Pons (tissue), 1 donor: Measurements from ENCODE around the gene RIN2.
"Not testable (repeated sequence)": the region's sequence is repeated elsewhere in the genome, so short reads cannot be mapped to it uniquely, and the experiment has no call there.

Experiments used
- DNase-seq: peaks from one replicate; pipeline ENCODE4 v3.0.0-alpha.2; 2016; ENCODE audit warnings: low spot score

Gene RIN2

GRCh38 chr20:19787366-19787765 is 29.3 kb downstream of the RIN2 start:
- no peak for DNase-seq

GRCh38 chr20:19789009-19789408 is 31.0 kb downstream of the RIN2 start:
- no peak for DNase-seq

GRCh38 chr20:19789446-19789845 is 31.4 kb downstream of the RIN2 start:
- no peak for DNase-seq

GRCh38 chr20:19791887-19792286 is 33.8 kb downstream of the RIN2 start:
- DNase-seq: no peak

DNA sequence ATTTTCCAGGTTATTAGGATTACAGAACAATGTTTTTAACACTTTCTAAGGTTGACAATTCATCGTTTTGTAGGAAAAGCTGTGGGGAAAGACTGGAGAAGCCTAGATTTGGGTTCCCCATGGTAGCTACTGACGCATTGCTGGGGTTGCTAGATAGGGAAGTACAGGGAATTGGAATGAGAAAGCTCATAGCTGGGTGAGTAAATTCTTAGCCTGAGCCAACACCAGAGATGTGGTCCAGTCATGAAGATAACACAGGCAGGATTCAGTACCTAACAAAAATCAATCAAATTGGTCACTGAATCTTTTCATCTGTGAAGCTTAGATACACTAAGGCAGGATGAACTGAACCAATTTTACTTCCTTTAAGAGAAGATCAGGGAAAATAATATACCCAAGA is 35.7 kb downstream of the RIN2 start:
- no peak for DNase-seq

GRCh38 chr20:19794941-19795340 is 36.9 kb downstream of the RIN2 start:
- DNase-seq: no peak

- no peak for DNase-seq
Observed at GRCh38 chr20:19799325-19799724, 41.3 kb downstream of the RIN2 start.

GRCh38 chr20:19802099-19802491 is 44.0 kb downstream of the RIN2 start:
- DNase-seq: no peak

DNA sequence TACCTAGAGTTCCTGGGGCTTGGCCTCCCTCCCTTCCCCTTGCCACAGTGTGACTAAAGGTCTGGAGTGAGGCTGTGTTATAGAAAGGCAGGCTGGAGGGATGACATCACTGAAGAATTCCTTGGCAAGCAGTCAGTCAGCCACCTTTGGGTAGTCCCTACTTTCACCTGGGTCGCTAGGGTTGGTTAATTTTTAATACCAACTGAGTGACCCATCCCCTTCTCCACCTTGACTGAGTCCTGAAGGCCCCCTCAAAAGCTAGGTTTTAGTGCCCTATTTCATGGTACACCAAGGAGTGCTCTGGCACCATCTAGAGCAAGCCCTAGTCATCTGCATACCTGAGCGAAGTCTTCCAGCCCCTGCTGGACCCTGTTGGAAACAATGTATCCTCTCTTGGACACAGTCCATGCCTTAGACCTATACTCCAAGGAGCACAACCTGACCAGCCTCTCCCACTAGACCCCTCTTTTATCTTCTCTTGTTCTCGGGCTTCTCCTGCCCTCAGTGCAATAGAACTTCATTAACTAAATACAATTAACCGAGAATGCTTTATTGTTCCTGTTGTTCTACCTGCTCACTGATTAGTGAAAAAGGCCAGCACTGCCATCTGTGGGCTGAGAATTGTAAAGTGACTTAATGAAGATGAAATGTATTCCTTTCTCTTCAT is 44.6 kb downstream of the RIN2 start:
- DNase-seq: no peak

DNA sequence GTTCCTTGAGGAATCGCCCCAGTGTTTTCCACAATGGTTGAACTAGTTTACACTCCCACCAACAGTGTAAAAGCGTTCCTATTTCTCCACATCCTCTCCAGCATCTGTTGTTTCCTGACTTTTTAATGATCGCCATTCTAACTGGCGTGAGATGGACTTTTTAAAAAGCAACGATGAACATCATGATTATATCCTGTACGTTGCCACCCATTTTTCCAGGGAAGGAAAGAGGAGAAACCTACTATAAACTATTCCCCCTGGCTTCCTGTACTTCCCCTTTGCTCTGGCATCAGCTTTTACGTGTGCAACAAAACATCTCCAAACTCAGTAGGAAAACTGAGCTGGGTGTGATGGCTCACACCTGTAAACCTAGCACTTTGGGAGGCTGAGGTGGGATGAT is 48.2 kb downstream of the RIN2 start:
- DNase-seq: not testable (repeated sequence)

DNA sequence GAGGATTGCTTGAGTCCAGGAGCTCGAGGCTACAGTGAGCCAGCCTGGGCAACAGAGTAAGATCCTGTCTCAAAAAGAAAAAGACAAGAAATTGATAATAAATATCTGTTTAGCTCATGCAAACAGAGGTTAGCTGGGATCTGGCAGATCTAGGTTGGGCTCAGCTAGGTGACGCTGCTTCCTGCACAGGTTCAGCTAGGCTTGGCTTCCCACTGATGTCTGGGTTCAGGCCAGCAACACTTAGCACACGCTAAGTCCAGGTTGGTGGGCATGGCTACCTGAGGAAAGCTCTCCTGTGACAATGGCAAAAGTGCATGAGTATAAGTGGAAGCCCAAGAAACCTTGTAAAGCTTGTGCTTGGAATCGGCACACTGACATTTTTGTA is 48.7 kb downstream of the RIN2 start:
- DNase-seq: no peak

DNA sequence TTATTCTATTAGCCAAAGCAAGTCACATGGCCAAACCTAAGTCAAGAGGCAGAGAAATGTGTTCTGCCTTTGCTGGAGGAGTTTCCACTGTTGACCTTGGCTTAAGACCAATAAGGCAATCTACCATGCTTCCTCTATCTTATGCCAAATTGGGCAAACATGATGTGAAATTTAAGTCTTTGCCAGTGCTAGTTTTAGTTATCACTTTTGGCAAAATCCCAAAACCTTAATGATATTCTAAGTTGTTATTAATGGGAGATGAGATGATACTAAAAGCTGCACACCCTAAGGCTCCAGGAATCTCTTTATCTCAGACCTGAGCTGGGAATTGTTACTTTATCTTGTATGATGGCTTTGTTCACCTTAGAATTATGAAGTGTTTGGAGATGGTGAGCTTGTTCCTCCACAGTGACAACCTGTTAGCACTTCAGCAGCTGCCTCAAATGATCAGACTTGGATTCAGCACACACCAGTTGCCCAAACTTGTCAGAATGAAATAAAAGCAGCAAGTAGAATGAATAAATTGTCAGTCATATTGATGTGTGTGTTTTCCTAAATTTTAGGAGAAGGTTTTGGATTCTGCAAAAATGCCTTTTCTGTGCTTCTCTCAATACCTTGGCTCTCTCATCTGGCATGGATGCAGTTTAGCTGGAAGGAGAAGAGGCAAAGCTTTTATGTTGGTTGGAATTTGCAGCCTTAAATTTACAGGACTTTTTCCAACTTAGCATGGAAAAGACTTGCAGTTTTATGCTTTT is 49.3 kb downstream of the RIN2 start:
- no peak for DNase-seq
